AG04449 (cell line): ENCODE measurements around the gene SWAP70.

ENCODE experiments used
- CTCF ChIA-PET: fragments of 350-600 bp; formaldehyde crosslinking; extraction: SDS; loops from one replicate; lab custom pipeline; 2021; ENCODE audit warnings: antibody characterized with exemption; lab: Yijun Ruan, JAX
- POLR2A ChIA-PET: fragments of 400-600, 350-600 bp; formaldehyde crosslinking; extraction: SDS; loops from one replicate; lab custom pipeline; 2020; ENCODE audit warnings: antibody characterized with exemption, inconsistent platforms; lab: Yijun Ruan, JAX
- DNase-seq: peaks from one replicate; pipeline ENCODE4 v3.0.0-alpha.2; 2010; ENCODE audit warnings: low read depth, low spot score
- H3K4me3 ChIP-seq: 2 replicates; pipeline ENCODE4 v1.5.1; 2011; ENCODE audit warnings: low read depth, mild to moderate bottlenecking, control low read depth, low read length
- TF ChIP-seq, protein P1 (sequence below): IDR thresholded peaks from one replicate; pipeline ENCODE4 v1.5.1; 2011; ENCODE audit warnings: mild to moderate bottlenecking, moderate library complexity, low read length, control low read depth, inconsistent platforms; ENCODE audit not compliant: insufficient read depth; ENCODE audit errors: missing control alignments

The SWAP70 gene

DNA sequence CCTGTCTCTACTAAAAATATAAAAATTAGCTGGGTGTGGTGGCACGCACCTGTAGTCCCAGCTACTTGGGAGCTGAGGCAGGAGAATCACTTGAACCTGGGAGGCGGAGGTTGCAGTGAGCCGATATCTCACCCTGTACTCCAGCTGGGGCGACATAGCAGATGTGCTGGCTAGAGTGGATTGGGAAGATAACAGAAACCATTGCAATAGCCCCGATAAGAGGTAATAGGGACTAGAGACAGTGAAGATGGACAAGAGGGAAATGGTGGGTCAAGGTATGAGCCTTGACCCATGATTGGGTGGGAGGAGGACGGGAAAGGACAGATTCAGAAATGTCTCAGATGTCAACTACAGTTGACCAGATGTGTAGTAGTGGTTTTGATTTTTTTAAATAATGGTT, 6.1 kb downstream of the SWAP70 start:
- no peak overlapping the region for H3K4me3 ChIP-seq
- POLR2A ChIA-PET = no interaction called here
- DNase-seq = no peak
- TF ChIP-seq, protein P1, sequence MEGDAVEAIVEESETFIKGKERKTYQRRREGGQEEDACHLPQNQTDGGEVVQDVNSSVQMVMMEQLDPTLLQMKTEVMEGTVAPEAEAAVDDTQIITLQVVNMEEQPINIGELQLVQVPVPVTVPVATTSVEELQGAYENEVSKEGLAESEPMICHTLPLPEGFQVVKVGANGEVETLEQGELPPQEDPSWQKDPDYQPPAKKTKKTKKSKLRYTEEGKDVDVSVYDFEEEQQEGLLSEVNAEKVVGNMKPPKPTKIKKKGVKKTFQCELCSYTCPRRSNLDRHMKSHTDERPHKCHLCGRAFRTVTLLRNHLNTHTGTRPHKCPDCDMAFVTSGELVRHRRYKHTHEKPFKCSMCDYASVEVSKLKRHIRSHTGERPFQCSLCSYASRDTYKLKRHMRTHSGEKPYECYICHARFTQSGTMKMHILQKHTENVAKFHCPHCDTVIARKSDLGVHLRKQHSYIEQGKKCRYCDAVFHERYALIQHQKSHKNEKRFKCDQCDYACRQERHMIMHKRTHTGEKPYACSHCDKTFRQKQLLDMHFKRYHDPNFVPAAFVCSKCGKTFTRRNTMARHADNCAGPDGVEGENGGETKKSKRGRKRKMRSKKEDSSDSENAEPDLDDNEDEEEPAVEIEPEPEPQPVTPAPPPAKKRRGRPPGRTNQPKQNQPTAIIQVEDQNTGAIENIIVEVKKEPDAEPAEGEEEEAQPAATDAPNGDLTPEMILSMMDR = no peak
- CTCF ChIA-PET = interaction anchor here (1.0 to 1.1 kb wide), 2 partner anchors 9 to 76 kb away, joined by 3 read pairs; no protein-coding TSS in a partner anchor

DNA sequence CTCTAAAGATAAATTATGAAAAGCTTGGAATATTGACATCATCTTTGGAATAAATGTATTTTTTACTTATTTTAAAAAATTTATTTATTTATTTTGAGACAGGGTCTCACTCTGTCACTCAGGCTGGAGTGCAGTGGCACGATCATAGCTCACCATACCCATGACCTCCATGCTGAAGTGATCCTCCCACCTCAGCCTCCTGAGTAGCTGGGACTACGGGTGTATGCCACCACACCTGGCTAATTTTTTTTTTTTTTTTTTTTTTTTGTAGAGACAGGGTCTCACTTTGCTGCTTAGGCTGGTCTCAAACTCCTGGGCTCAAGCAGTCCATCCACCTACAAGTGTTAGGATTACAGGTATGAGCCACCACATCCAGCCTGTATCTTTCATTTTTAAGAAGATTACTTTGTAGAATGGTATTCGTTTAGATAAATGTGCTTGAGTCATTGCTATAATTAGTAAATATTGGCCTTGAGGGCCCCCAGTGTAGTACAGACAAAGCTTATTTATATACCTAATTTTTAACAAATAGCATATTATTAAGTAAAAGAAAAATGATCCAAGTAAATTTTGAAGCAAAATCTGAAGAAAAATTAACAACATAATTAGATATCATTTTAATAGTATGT, 8.5 kb downstream of the SWAP70 start:
- POLR2A ChIA-PET = interaction anchor here (0.7 kb wide), 1 partner anchor 76 kb away, joined by 4 read pairs; no protein-coding TSS in a partner anchor
- CTCF ChIA-PET = interaction anchor here (0.6 kb wide), 1 partner anchor 17 kb away, joined by 3 read pairs; no protein-coding TSS in a partner anchor
- TF ChIP-seq, protein P1 = no peak
- H3K4me3 ChIP-seq = no peak overlapping the region
- no peak for DNase-seq

DNA sequence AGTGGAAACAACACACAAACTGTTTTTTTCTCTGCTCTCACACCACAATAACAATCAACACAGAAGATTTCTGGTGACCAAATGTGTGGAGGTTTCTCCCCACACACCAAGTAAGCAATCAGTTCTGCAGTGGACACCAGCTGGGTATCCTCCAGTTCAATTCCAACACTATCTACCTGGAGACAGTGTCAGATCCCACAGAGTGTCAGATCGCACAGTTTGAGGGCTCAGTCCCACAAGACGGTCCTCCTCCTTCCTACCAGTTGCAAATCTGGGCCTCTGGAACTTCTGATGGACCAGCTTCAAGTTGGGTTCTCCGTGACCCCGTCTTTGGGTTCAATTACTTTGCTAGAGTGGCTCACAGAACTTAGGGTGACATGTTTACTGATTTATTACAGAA, 9.0 kb downstream of the SWAP70 start:
- TF ChIP-seq, protein P1 = no peak
- H3K4me3 ChIP-seq = no peak overlapping the region
- no peak for DNase-seq
- CTCF ChIA-PET = no interaction called here
- POLR2A ChIA-PET = interaction anchor here (0.7 kb wide), 1 partner anchor 75 kb away, joined by 4 read pairs; no protein-coding TSS in a partner anchor

DNA sequence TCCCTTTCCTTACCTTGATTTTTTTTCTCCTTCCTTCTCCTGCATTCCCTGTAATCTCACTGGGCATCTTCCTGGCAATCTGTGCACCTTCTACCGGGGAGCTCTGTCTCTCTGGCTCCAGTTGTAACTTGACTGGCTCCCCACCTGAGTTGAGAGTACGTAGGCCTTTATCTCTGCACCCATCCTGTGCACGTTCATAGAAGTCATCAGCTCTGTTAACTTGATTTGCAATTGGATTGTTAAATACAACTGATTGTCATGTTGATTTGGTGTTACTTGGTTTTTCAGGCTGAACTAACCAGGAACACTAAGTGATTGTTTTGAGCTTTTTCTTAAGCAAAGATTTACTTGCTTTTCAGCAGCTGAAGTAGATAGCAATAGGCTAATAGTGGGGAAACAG, 11.8 kb downstream of the SWAP70 start:
- CTCF ChIA-PET = interaction anchor here (0.9 to 1.7 kb wide), 3 partner anchors 11 to 63 kb away, joined by 3 to 5 read pairs (median 3); no protein-coding TSS in a partner anchor
- TF ChIP-seq, protein P1 = no peak
- H3K4me3 ChIP-seq = no peak overlapping the region
- POLR2A ChIA-PET = no interaction called here
- DNase-seq = no peak

DNA sequence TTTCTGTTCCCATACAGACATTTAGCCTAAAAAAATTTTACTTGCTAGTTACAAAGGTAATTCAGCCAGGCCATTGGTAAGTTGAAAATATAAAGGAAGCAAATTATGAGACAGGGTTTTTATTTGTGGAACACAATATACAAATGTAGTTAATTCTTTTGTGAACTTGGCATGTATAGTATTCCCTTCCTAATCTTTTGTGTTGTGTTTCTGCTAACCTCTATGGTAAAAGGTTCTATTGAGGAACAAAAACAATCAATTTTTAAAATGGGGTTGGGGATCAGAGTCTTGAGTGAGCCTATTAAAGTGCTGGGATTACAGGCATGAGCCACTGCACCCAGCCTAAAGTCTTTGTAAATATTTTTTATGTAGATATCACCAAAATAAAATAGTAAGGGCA, 14.1 kb downstream of the SWAP70 start:
- ChIA-PET CTCF (interaction anchor here (1.0 to 1.1 kb wide), 2 partner anchors 8 to 1054 kb away, joined by 3 read pairs; no protein-coding TSS in a partner anchor), POLR2A (interaction anchor here (0.5 kb wide), 1 partner anchor 87 kb away, joined by 3 read pairs; no protein-coding TSS in a partner anchor)
- TF ChIP-seq, protein P1 = no peak
- no peak for DNase-seq
- no peak overlapping the region for H3K4me3 ChIP-seq

DNA sequence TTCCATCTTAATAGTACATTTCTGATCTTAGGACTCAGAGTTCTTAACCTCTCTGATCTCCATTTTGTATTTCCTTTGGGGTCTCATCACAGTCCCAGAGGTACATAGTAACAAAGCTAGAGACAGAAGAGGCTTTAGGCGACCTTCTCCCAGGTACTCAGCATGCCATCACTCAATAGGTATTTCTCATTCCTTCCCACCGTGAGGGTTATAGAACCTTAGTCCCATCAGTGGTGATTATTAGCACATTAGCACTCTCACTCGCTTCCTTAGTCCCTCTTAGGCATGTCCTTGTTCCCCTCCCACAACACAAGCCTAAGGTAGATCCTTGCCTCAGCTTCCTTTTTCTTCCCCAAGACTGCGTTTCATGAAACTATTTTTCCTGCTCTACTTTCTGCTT, 14.7 kb downstream of the SWAP70 start:
- TF ChIP-seq, protein P1 = no peak
- no peak overlapping the region for H3K4me3 ChIP-seq
- POLR2A ChIA-PET = no interaction called here
- DNase-seq = no peak
- CTCF ChIA-PET = interaction anchor here (1.1 kb wide), 1 partner anchor 9 kb away, joined by 3 read pairs; no protein-coding TSS in a partner anchor
